ENCODE data around the gene SMYD3.

DNA sequence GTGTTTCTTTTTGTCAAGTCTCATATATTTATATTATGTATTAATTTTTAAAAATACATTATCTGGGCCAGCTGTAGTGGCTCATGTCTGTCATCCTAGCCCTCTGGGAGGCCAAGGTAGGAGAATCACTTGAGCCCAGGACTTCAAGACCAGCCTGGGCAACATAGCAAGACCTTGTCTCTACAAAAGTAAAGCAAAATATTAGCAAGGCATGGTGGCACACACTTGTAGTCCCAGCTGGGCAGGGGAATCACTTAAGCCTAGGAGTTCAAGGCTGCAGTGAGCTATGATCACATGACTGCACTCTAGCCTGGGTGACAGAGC, 189.1 kb downstream of the SMYD3 start:
- TF ChIP-seq, protein P1, sequence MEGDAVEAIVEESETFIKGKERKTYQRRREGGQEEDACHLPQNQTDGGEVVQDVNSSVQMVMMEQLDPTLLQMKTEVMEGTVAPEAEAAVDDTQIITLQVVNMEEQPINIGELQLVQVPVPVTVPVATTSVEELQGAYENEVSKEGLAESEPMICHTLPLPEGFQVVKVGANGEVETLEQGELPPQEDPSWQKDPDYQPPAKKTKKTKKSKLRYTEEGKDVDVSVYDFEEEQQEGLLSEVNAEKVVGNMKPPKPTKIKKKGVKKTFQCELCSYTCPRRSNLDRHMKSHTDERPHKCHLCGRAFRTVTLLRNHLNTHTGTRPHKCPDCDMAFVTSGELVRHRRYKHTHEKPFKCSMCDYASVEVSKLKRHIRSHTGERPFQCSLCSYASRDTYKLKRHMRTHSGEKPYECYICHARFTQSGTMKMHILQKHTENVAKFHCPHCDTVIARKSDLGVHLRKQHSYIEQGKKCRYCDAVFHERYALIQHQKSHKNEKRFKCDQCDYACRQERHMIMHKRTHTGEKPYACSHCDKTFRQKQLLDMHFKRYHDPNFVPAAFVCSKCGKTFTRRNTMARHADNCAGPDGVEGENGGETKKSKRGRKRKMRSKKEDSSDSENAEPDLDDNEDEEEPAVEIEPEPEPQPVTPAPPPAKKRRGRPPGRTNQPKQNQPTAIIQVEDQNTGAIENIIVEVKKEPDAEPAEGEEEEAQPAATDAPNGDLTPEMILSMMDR (IDR thresholded peaks at IDR 0.05) = no peak
- no peak for TF ChIP-seq POLR2A (IDR thresholded peaks at IDR 0.05)
